GM18526 (cell line): ENCODE measurements around the gene SLC7A6OS.

Source experiments
- POLR2A ChIP-seq: IDR thresholded peaks from 3 replicates; pipeline ENCODE4 v1.6.1; 2011; ENCODE audit not compliant: insufficient read length; ENCODE audit errors: extremely low read depth

SLC7A6OS gene

GRCh38 chr16:68259007-68259825, 51.5 kb downstream of the SLC7A6OS start:
- TF ChIP-seq POLR2A, result no peak

GRCh38 chr16:68257906-68258800, 52.6 kb downstream of the SLC7A6OS start:
- TF ChIP-seq POLR2A, result no peak

GRCh38 chr16:68257251-68257905, 53.4 kb downstream of the SLC7A6OS start:
- peak; percentile 33 for TF ChIP-seq POLR2A

- TF ChIP-seq POLR2A, result no peak
Measured at GRCh38 chr16:68255712-68256111, 55.0 kb downstream of the SLC7A6OS start.

GRCh38 chr16:68253721-68254120, 57.0 kb downstream of the SLC7A6OS start:
- no peak for TF ChIP-seq POLR2A

- no peak for TF ChIP-seq POLR2A
Measured at GRCh38 chr16:68252383-68252782, 58.4 kb downstream of the SLC7A6OS start.

GRCh38 chr16:68251832-68252231, 58.9 kb downstream of the SLC7A6OS start:
- TF ChIP-seq POLR2A, result no peak

- no peak for TF ChIP-seq POLR2A
Measured at GRCh38 chr16:68250951-68251350, 59.8 kb downstream of the SLC7A6OS start.

- TF ChIP-seq POLR2A, result no peak
Measured at GRCh38 chr16:68249371-68249770, 61.4 kb downstream of the SLC7A6OS start.
